Hepatocyte (in vitro differentiated cells): ENCODE results near the gene FNDC11. TPM values are rescaled to one million over a fixed set of nuclear protein-coding genes. Genes with fewer than 3 reads are reported as not detected.

Experiments used
- DNase-seq: peaks from one replicate; pipeline ENCODE4 v3.0.0-alpha.2; 2016; ENCODE audit warnings: low spot score
- H2AFZ ChIP-seq: fragments of 200-600 bp; sonication (generic); 2 replicates; pipeline ENCODE4 v1.6.0; 2016; ENCODE audit warnings: antibody characterized with exemption, mild to moderate bottlenecking
- H3K27ac ChIP-seq: fragments of 200-600 bp; sonication (generic); 2 replicates; pipeline ENCODE4 v1.5.1; 2016; ENCODE audit warnings: mild to moderate bottlenecking
- H3K27me3 ChIP-seq: fragments of 200-600 bp; sonication (generic); 2 replicates; pipeline ENCODE4 v1.6.1; 2016
- H3K36me3 ChIP-seq: fragments of 200-600 bp; sonication (generic); replicated peaks from 2 replicates; pipeline ENCODE4 v1.5.1; 2016; ENCODE audit warnings: low read depth; ENCODE audit not compliant: insufficient read depth
- H3K4me1 ChIP-seq: fragments of 200-600 bp; sonication (generic); 2 replicates; pipeline ENCODE4 v1.5.1; 2016; ENCODE audit warnings: mild to moderate bottlenecking, moderate library complexity; ENCODE audit not compliant: insufficient read depth
- H3K4me2 ChIP-seq: fragments of 200-600 bp; sonication (generic); 2 replicates; pipeline ENCODE4 v1.6.0; 2016
- H3K4me3 ChIP-seq: fragments of 200-600 bp; sonication (generic); 2 replicates; pipeline ENCODE4 v1.5.1; 2016; ENCODE audit warnings: mild to moderate bottlenecking
- H3K79me2 ChIP-seq: fragments of 200-600 bp; sonication (generic); 2 replicates; pipeline ENCODE4 v1.6.0; 2017; ENCODE audit warnings: mild to moderate bottlenecking
- H3K9me2 ChIP-seq: fragments of 200-600 bp; sonication (generic); replicated peaks from 2 replicates; pipeline ENCODE4 v1.6.0; 2017; ENCODE audit warnings: mild to moderate bottlenecking; ENCODE audit not compliant: insufficient read depth
- H3K9me3 ChIP-seq: fragments of 200-600 bp; sonication (generic); 2 replicates; pipeline ENCODE4 v1.5.1; 2016; ENCODE audit warnings: low read depth, mild to moderate bottlenecking
- H4K20me1 ChIP-seq: fragments of 200-600 bp; sonication (generic); 2 replicates; pipeline ENCODE4 v1.6.0; 2016; ENCODE audit warnings: mild to moderate bottlenecking; ENCODE audit not compliant: insufficient read depth, poor library complexity, severe bottlenecking
- EZH2 ChIP-seq: fragments of 200-600 bp; sonication (generic); IDR thresholded peaks from 2 replicates; pipeline ENCODE4 v1.6.1; 2016; ENCODE audit warnings: antibody characterized with exemption, mild to moderate bottlenecking, borderline replicate concordance
- EZH2phosphoT487 ChIP-seq: fragments of 200-600 bp; sonication (generic); IDR thresholded peaks from one replicate; pipeline ENCODE4 v1.6.1; 2018; ENCODE audit warnings: antibody characterized with exemption, mild to moderate bottlenecking, low read depth, moderate library complexity; ENCODE audit not compliant: unreplicated experiment, severe bottlenecking
- WGBS: methylation state at CpG from one replicate; pipeline ENCODE4 v1.1.6; 2016; ENCODE audit warnings: low lambda C conversion rate; ENCODE audit errors: missing lambda C conversion rate; 5-methylcytosine and 5-hydroxymethylcytosine counted together
- polyA plus RNA-seq: library from polyadenylated mRNA; unstranded; fragments of >200 nt; fragmentation: Nextera tagmentation; extraction: Ambion mirVana; gene quantifications from 2 replicates; pipeline ENCODE4 v1.2.1, GENCODE V29; 2016
- total RNA-seq: library from RNA; depleted of rRNA; stranded (reverse); fragments of >200 nt; gene quantifications from 2 replicates; pipeline ENCODE4 v1.2.3, GENCODE V29; 2014
- TF ChIP-seq, protein P1 (sequence below): fragments of 200-600 bp; sonication (generic); IDR thresholded peaks from 2 replicates; pipeline ENCODE4 v1.5.1; 2016; ENCODE audit warnings: antibody characterized with exemption, mild to moderate bottlenecking; ENCODE audit not compliant: poor library complexity

FNDC11 gene
- total and polyA plus RNA-seq, 2 experiments from 2014 or later = 0.57 to 0.79 TPM

- TF ChIP-seq EZH2 = no peak
- TF ChIP-seq, protein P1, sequence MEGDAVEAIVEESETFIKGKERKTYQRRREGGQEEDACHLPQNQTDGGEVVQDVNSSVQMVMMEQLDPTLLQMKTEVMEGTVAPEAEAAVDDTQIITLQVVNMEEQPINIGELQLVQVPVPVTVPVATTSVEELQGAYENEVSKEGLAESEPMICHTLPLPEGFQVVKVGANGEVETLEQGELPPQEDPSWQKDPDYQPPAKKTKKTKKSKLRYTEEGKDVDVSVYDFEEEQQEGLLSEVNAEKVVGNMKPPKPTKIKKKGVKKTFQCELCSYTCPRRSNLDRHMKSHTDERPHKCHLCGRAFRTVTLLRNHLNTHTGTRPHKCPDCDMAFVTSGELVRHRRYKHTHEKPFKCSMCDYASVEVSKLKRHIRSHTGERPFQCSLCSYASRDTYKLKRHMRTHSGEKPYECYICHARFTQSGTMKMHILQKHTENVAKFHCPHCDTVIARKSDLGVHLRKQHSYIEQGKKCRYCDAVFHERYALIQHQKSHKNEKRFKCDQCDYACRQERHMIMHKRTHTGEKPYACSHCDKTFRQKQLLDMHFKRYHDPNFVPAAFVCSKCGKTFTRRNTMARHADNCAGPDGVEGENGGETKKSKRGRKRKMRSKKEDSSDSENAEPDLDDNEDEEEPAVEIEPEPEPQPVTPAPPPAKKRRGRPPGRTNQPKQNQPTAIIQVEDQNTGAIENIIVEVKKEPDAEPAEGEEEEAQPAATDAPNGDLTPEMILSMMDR = no peak
- no peak for TF ChIP-seq EZH2phosphoT487
- DNase-seq = no peak
- Histone ChIP-seq H2AFZ (no peak overlapping the region), H3K4me1 (no peaks in the 10 kb centered on the region), H3K4me3 (no peak overlapping the region), H3K4me2 (no peak overlapping the region), H3K27me3 (no peaks in the 10 kb centered on the region), H3K36me3 (no peaks in the 10 kb centered on the region), H3K27ac (no peak overlapping the region), H3K9me2 (no peaks in the 10 kb centered on the region), H4K20me1 (no peaks in the 10 kb centered on the region), H3K9me3 (no peaks in the 10 kb centered on the region), H3K79me2 (no peaks in the 10 kb centered on the region)
- 82% methylated on average over 33 of the region's 58 CpGs for WGBS
Measured at GRCh38 chr20:63546956-63547724, 6.8 kb upstream of the FNDC11 start.

- Histone ChIP-seq H3K79me2 (no peaks in the 10 kb centered on the region), H3K4me3 (no peak within 1 kb of the TSS), H3K36me3 (no peaks in the 10 kb centered on the region), H3K27ac (no peak within 1 kb of the TSS), H3K4me2 (no peak within 1 kb of the TSS), H4K20me1 (no peaks in the 10 kb centered on the region), H3K27me3 (no peaks in the 10 kb centered on the region), H2AFZ (no peak within 1 kb of the TSS), H3K9me3 (no peaks in the 10 kb centered on the region), H3K4me1 (no peaks in the 10 kb centered on the region), H3K9me2 (no peaks in the 10 kb centered on the region)
- TF ChIP-seq EZH2 = no peak
- TF ChIP-seq, protein P1 = no peak
- TF ChIP-seq EZH2phosphoT487 = no peak
- DNase-seq = no peak
- 84% methylated on average over 27 of the region's 35 CpGs for WGBS
Measured at GRCh38 chr20:63547725-63548480, 6.1 kb upstream of the FNDC11 start, which contains the start of gene SRMS. SRMS (minus strand) TSS chr20:63547749; CDS start chr20:63547463, 286 bp downstream.

DNA sequence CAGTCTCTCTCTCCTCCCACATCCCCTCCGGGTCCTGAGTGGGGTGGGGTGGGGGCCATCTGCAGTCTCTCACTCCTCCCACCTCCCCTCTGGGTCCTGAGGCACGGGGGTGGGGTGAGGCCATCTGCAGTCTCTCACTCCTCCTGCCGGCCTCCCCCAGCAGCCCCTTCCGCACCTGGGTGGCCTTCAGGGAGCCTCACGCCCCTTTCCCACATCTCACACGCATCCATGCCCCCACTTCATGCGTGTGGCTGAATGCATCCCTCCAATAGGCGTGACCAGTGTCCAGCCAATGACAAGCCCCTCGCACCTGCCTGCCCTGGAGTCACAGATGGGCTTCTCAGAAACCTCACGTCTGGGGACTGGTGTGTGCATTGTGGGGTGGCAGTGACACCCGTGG lies 5.4 kb upstream of the FNDC11 start:
- 69% methylated on average over 10 of the region's 11 CpGs for WGBS
- no peaks in the 10 kb centered on the region for H4K20me1 ChIP-seq
- no peak overlapping the region for H3K27ac ChIP-seq
- no peaks in the 10 kb centered on the region for H3K4me1 ChIP-seq
- H3K9me3 ChIP-seq = no peaks in the 10 kb centered on the region
- no peak for DNase-seq
- TF ChIP-seq, protein P1 = no peak
- TF ChIP-seq EZH2phosphoT487 (no peak), EZH2 (no peak)
- no peaks in the 10 kb centered on the region for H3K27me3 ChIP-seq
- no peak overlapping the region for H2AFZ ChIP-seq
- H3K9me2 ChIP-seq = no peaks in the 10 kb centered on the region
- no peaks in the 10 kb centered on the region for H3K79me2 ChIP-seq
- no peaks in the 10 kb centered on the region for H3K36me3 ChIP-seq
- H3K4me3 ChIP-seq = no peak overlapping the region
- H3K4me2 ChIP-seq = no peak overlapping the region
